Embryonic facial prominence (tissue), 1 donor: ENCODE results near the gene SLC41A2.

ENCODE experiments used
- DNase-seq: peaks from one replicate; pipeline ENCODE4 v3.0.0-alpha.2; 2016; ENCODE audit errors: extremely low spot score

The SLC41A2 gene

DNA sequence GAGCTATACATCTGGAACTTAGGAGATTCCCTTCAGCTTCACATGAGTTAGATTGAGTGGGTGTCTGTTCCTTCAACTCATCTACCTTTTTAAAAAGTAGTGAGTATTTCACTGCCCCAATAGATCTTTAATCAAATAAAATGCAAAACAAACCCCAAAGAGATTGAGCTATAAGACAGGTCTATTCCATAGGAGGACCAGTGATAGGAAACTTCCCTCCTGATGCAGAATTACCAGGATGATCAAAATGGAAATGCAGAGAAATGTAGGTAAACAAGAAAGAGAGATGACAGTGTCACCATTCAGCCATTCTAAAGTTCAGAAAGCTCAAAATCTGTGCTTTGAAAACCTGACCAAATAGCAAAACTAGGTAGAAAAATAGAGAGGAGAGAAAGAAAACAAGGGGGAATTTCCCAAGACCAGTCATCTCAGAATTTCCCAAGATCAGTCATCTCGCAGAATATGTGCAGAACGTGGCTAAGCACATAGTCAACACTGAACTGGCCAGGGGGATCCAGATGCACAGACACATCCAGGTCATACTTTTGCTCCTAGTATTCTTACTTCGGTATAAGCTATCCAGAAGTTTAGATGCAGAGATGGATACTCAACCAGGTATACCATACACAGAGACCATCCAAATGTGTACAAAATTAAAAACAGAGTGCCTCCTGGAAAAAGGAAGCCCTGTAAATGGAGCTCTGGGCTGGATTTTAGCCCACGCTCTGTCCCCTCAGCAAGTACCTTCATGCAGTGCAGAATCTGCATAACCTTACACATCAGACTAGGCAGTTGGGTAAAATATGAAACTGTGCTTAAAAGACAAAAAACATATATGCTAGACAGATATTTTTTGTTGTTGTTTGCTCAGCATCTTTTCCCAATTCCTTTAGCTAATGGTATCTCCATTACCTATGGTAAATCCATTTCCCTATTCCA lies 27.4 kb downstream of the SLC41A2 start:
- no peak for DNase-seq

DNA sequence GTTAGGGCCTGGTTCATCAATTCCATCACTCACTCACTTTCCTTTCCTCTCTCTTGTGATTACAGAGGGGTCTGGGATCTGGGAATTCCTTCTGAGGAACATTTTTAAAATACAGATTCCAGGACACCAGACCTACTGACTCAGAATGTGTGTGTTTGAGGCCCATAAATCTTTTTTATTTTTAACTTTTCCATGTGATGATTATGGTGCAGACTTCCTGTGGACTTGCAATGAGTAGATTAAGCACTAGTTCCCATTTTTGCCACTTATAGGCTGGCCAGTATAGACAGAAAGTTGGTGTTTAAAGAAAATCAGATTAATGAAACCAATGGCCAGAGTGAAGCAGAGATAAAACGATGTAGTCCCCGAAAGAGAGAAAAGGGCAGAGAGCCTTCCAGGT lies 28.1 kb downstream of the SLC41A2 start:
- DNase-seq = no peak

DNA sequence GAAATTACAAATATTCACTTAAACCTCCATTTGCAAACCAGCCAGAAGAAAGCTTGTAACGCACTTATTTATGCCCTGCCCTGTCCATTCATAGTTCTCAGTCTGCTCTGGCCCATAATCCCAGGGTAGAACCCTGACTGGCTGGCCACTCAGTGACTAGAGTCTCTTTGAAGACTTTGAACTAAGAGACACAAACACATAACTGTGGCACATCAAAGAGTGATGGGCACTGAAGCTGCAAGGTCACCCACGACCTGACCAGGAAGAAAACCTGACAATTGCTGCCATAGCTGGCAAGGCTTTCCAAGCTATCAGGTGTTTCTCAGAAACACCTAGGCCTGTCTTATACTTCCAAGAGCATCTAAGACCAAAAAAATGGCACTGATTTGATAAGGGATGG lies 28.7 kb downstream of the SLC41A2 start:
- DNase-seq = no peak

DNA sequence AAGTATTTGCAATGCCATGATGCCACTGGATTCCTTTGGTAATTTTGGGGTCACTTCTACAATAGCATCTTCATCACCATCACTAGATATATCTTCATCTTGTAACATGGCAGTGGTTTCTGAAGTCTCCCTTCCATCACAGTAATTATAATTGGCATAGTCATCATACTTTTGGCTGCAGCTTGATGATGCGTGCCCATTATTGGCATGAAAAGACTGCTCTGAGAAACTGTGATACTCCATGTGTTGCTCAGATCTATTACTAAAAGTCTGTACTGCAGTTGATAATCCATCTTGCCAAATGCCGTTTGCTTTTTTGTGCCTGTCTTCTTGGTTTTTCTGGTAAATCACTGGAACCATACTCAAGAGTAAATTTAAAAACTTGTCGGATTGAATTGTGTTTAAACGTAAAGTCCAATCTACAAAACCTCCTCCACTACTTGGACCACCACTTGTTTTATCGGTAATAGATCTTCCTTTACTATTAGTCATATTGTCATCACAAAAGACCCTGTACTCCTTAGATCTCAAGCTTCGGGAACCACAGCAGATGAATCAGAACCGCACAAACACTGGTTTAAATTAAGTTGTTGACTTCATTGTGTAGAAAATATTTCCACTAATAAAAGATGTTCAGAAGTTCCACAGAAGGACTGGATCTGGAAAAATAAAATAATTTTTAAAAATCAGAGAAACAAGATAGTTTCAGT lies 29.9 kb downstream of the SLC41A2 start:
- DNase-seq = no peak

DNA sequence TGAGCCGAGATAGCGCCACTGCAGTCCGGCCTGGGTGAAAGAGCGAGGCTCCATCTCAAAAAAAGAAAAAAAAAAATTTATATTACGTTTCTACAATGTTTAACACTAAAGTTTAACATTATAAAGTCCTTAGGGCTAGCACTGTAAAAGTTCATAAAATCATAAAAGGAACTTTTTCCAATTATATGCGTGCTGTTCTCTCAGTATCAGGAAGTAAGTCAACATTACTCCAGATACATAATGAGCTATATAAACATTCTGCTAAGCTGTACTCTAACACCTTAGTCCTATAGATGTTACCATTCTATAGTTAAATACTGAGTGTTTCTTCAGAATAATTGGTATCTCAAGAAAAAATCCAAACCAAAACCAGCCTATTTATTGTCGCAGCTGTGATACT lies 32.6 kb downstream of the SLC41A2 start:
- DNase-seq = no peak

DNA sequence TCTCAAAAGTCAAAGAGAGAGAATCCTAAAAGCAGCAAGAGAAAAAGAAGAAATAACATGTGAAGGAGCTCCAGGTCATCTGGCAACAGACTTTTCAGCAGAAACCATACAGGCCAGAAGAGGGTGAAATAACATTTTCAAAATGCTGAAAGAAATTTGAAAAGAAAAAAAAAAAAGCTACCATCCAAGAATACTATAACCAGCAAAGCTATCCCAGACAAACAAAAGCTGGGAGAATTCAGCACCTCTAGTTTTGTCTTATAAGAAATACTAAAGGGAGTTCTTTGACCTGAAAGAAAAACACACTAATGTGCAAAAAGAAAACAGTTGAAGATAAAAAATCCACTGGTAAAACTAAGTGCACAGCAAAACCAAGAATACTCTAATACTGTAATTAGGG lies 36.8 kb downstream of the SLC41A2 start:
- no peak for DNase-seq

DNA sequence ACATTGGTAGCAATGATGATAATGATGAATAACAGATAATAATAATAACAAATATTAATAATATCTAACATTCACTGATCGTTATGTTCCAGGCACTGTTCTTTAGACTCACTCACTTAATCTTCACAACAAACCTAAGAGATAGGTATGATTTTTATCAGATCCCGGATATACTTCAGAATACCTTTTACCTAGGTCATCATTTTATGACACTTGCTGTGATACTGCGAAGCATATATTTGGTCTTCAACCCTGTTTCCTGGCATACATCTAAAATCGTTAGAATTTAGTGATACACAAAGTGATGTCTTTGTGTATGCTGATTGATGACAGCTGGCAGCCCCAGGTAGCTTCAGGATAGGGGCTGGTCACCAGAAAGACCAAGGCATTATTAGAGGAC lies 46.1 kb downstream of the SLC41A2 start:
- no peak for DNase-seq

DNA sequence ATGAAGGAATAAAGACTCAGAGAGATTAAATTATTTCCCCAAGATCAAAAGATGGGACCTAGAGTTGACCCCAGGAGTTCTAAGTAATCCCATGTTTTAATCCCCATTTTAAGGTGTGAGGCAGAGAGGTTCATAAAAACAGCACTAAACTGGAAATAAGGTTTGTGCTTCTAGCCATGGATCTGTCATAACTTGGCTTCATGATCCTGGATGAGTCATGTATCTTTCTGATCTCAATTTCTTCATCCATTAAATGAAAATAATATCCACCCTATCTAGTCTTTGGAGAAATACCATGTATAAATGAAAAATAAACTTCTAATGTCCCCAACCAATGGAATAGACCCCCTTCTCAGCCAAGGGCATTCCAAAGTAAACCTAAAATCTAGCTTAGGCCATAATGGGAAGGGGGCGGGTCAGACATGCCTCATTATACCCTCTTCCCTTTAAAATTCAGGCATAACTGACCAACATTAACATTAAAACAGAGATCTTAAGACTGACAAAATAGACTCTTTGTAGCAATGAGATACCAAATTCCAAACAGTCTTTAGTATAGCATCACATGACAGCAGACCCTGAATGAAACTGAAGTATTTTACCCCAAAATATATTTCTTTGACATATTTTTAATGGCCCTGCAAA lies 47.8 kb downstream of the SLC41A2 start:
- no peak for DNase-seq

DNA sequence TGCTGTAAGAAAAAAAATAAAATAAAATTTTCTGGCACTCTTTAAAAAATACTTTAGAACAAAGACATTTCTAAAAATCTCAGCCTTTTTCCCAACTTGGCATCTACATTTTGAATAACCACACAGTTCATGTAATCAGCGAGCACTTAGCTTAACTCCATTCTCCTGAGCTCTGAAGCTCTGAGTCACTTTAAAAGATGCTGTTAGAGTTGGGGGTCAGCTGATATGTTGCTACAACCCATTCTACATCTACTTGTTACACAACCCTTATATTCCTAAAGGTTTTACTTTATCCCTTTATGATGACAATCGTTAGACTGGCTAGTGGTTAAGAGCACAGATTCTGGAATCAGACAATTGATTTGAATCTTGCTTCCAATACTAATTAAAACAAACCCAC lies 48.3 kb downstream of the SLC41A2 start:
- DNase-seq = no peak
